ENCODE measurements around the gene SPTBN1. TPM values are rescaled to one million over a fixed set of nuclear protein-coding genes. Genes with fewer than 3 reads are reported as not detected.

The SPTBN1 gene
- total and polyA plus RNA-seq, 7 experiments from 2014 or later: 43.3 to 207 (median 171) TPM

- ChIA-PET POLR2A (interaction anchor here (0.6 to 1.4 kb wide), 5 partner anchors 22 to 252 kb away, joined by 3 to 7 read pairs (median 3); no protein-coding TSS in a partner anchor), CTCF (interaction anchor here (0.8 kb wide), 1 partner anchor 90 kb away, joined by 3 read pairs; no protein-coding TSS in a partner anchor)
- peaks cover 46 to 82% (median 68%) of the 10 kb centered on the region in 7 donors for H3K4me1 Mint-ChIP-seq
- peak overlapping the region in 6 of 9 donors; percentile 15 to 80 (median 60) for H3K27ac Mint-ChIP-seq
- ATAC-seq (no peak), DNase-seq (no peak)
- Histone ChIP-seq H3K27me3 (ENCODE audit: control insufficient read depth in 2 of 2, insufficient read depth in 2 of 2, low read length in 2 of 2) (no peaks in the 10 kb centered on the region), H3K36me3 (ENCODE audit: control insufficient read depth in 2 of 3, insufficient read depth in 3 of 3, low read length in 3 of 3) (peaks cover 0 to 38% (median 0%) of the 10 kb centered on the region in 3 experiments), H3K9me3 (ENCODE audit: control insufficient read depth in 2 of 3, low read length in 3 of 3) (no peaks in the 10 kb centered on the region), H3K4me1 (ENCODE audit: control insufficient read depth in 2 of 2, insufficient read depth in 2 of 2, low read length in 2 of 2) (peaks cover 0 to 17% of the 10 kb centered on the region in 2 donors), H3K4me3 (ENCODE audit: low read length) (no peak overlapping the region), H3K27ac (ENCODE audit: low read depth, low read length) (no peak overlapping the region)
- H3K4me3 Mint-ChIP-seq: peak overlapping the region in 2 of 10 donors; percentile 2 to 14
- peaks cover 4 to 45% (median 28%) of the 10 kb centered on the region in 5 donors for H3K36me3 Mint-ChIP-seq
- no peaks in the 10 kb centered on the region for H3K9me3 Mint-ChIP-seq
- no peaks in the 10 kb centered on the region for H3K27me3 Mint-ChIP-seq
- intact Hi-C loops (cut with micrococcal nuclease): no loop called here
Observed at GRCh38 chr2:54611830-54612545, 155.9 kb downstream of the SPTBN1 start.

DNA sequence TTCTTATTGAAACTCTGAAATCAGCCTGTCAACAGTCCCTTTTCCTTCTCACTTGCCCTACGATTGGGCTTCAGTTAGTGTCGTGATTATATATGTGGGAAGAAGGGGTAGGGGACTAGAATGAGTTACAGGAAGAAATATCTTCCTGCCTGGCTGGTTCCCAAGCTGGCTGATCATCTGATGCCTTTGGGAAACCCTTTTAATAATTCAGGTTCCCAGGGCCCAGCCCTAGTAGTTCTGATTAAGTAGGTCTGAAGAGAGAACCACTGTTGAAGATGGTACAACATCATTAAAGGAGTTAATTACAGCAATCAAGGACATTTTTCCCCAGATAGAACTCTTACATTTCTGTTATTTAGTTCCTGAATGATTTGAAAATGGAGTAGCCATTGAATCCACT lies 157.3 kb downstream of the SPTBN1 start:
- Histone ChIP-seq H3K27ac (ENCODE audit: low read depth, low read length) (no peak overlapping the region), H3K36me3 (ENCODE audit: control insufficient read depth in 2 of 3, insufficient read depth in 3 of 3, low read length in 3 of 3) (peaks cover 0 to 52% (median 0%) of the 10 kb centered on the region in 3 experiments), H3K9me3 (ENCODE audit: control insufficient read depth in 2 of 3, low read length in 3 of 3) (no peaks in the 10 kb centered on the region), H3K4me1 (ENCODE audit: control insufficient read depth in 2 of 2, insufficient read depth in 2 of 2, low read length in 2 of 2) (peaks cover 0 to 21% of the 10 kb centered on the region in 2 donors), H3K4me3 (ENCODE audit: low read length) (no peak overlapping the region), H3K27me3 (ENCODE audit: control insufficient read depth in 2 of 2, insufficient read depth in 2 of 2, low read length in 2 of 2) (no peaks in the 10 kb centered on the region)
- ChIA-PET POLR2A (interaction anchor here (0.6 to 1.0 kb wide), 2 partner anchors 38 to 51 kb away, joined by 3 to 5 read pairs; no protein-coding TSS in a partner anchor), CTCF (no interaction called here)
- Mint-ChIP-seq H3K36me3 (peaks cover 9 to 53% (median 31%) of the 10 kb centered on the region in 5 donors), H3K9me3 (no peaks in the 10 kb centered on the region), H3K4me3 (no peak overlapping the region), H3K4me1 (peaks cover 42 to 81% (median 71%) of the 10 kb centered on the region in 7 donors), H3K27ac (peak overlapping the region in 4 of 9 donors; percentile 39 to 69 (median 58)), H3K27me3 (no peaks in the 10 kb centered on the region)
- intact Hi-C loops (cut with micrococcal nuclease): no loop called here
- no peak for ATAC-seq
- no peak for DNase-seq

- Histone ChIP-seq H3K27ac (ENCODE audit: low read depth, low read length) (no peak overlapping the region), H3K4me1 (ENCODE audit: control insufficient read depth in 2 of 2, insufficient read depth in 2 of 2, low read length in 2 of 2) (peaks cover 0 to 26% of the 10 kb centered on the region in 2 donors), H3K4me3 (ENCODE audit: low read length) (no peak overlapping the region), H3K36me3 (ENCODE audit: control insufficient read depth in 2 of 3, insufficient read depth in 3 of 3, low read length in 3 of 3) (peaks cover 0 to 54% (median 0%) of the 10 kb centered on the region in 3 experiments), H3K9me3 (ENCODE audit: control insufficient read depth in 2 of 3, low read length in 3 of 3) (no peaks in the 10 kb centered on the region), H3K27me3 (ENCODE audit: control insufficient read depth in 2 of 2, insufficient read depth in 2 of 2, low read length in 2 of 2) (no peaks in the 10 kb centered on the region)
- Mint-ChIP-seq H3K27me3 (no peaks in the 10 kb centered on the region), H3K36me3 (peaks cover 9 to 52% (median 33%) of the 10 kb centered on the region in 5 donors), H3K4me3 (no peak overlapping the region), H3K27ac (peak overlapping the region in 7 of 9 donors; percentile 3 to 69 (median 39)), H3K4me1 (peaks cover 42 to 81% (median 71%) of the 10 kb centered on the region in 7 donors), H3K9me3 (no peaks in the 10 kb centered on the region)
- intact Hi-C loops (cut with micrococcal nuclease): loop anchor here in 1 of 2 donors (1.0 kb wide), 1 partner anchor 8 kb away; no protein-coding TSS in a partner anchor
- DNase-seq: no peak
- CTCF ChIA-PET: interaction anchor here (1.6 kb wide), 1 partner anchor 56 kb away, joined by 4 read pairs; no protein-coding TSS in a partner anchor
- no peak for ATAC-seq
- POLR2A ChIA-PET: interaction anchor here (0.6 to 1.0 kb wide), 2 partner anchors 38 to 50 kb away, joined by 3 to 5 read pairs; no protein-coding TSS in a partner anchor
Observed at GRCh38 chr2:54613794-54614257, 157.7 kb downstream of the SPTBN1 start.

DNA sequence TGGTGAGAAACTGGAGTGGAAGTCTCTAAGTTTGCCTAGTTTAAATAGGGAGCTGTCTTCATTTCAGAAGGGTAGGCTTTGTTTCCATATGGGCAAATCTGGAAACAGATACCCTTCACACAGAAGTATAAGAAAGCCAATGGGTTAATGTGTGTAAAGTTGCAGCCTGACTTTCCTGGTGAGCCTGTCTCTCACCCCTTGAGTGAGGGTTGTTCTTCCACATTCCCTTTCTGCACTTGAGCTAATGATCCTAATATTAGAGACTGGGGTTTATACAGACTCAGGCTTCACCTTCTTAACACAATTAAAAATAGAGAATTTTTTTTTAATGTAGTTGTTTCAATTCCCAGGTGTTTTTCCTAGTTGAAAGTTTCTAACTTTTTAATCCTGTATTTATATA lies 158.7 kb downstream of the SPTBN1 start:
- H3K27me3 Mint-ChIP-seq: no peaks in the 10 kb centered on the region
- intact Hi-C loops (cut with micrococcal nuclease): loop anchor here in 1 of 2 donors (1.0 to 5.0 kb wide), 2 partner anchors 9 to 37 kb away; no protein-coding TSS in a partner anchor
- no peak overlapping the region for H3K27ac ChIP-seq (ENCODE audit: low read depth, low read length)
- peak overlapping the region in 4 of 9 donors; percentile 51 to 72 (median 65) for H3K27ac Mint-ChIP-seq
- H3K4me3 Mint-ChIP-seq: no peak overlapping the region
- DNase-seq: no peak
- H3K4me1 Mint-ChIP-seq: peaks cover 37 to 81% (median 71%) of the 10 kb centered on the region in 7 donors
- H3K9me3 Mint-ChIP-seq: no peaks in the 10 kb centered on the region
- no peak overlapping the region for H3K4me3 ChIP-seq (ENCODE audit: low read length)
- POLR2A ChIA-PET: interaction anchor here (0.6 to 1.3 kb wide), 3 partner anchors 9 to 24 kb away, joined by 3 read pairs; no protein-coding TSS in a partner anchor
- peaks cover 9 to 55% (median 32%) of the 10 kb centered on the region in 5 donors for H3K36me3 Mint-ChIP-seq
- H3K4me1 ChIP-seq (ENCODE audit: control insufficient read depth in 2 of 2, insufficient read depth in 2 of 2, low read length in 2 of 2): peaks cover 0 to 21% of the 10 kb centered on the region in 2 donors
- peaks cover 0 to 61% (median 0%) of the 10 kb centered on the region in 3 experiments for H3K36me3 ChIP-seq (ENCODE audit: control insufficient read depth in 2 of 3, insufficient read depth in 3 of 3, low read length in 3 of 3)
- H3K9me3 ChIP-seq (ENCODE audit: control insufficient read depth in 2 of 3, low read length in 3 of 3): no peaks in the 10 kb centered on the region
- CTCF ChIA-PET: interaction anchor here (1.0 to 1.6 kb wide), 3 partner anchors 10 to 57 kb away, joined by 3 to 6 read pairs (median 4); no protein-coding TSS in a partner anchor
- no peak for ATAC-seq
- no peaks in the 10 kb centered on the region for H3K27me3 ChIP-seq (ENCODE audit: control insufficient read depth in 2 of 2, insufficient read depth in 2 of 2, low read length in 2 of 2)

GRCh38 chr2:54615832-54616534 lies 159.9 kb downstream of the SPTBN1 start:
- H3K9me3 ChIP-seq (ENCODE audit: control insufficient read depth in 2 of 3, low read length in 3 of 3): no peaks in the 10 kb centered on the region
- no peak for ATAC-seq
- peaks cover 0 to 73% (median 0%) of the 10 kb centered on the region in 3 experiments for H3K36me3 ChIP-seq (ENCODE audit: control insufficient read depth in 2 of 3, insufficient read depth in 3 of 3, low read length in 3 of 3)
- ChIA-PET CTCF (interaction anchor here (1.6 kb wide), 1 partner anchor 88 kb away, joined by 3 read pairs; no protein-coding TSS in a partner anchor), POLR2A (interaction anchor here (0.8 to 4.3 kb wide), 6 partner anchors 10 to 57 kb away, joined by 3 to 19 read pairs (median 5); no protein-coding TSS in a partner anchor)
- no peak for DNase-seq
- intact Hi-C loops (cut with micrococcal nuclease): loop anchor here in 1 of 2 donors (5.0 kb wide), 1 partner anchor 36 kb away; no protein-coding TSS in a partner anchor
- Mint-ChIP-seq H3K9me3 (no peaks in the 10 kb centered on the region), H3K4me1 (peaks cover 36 to 81% (median 69%) of the 10 kb centered on the region in 7 donors), H3K27ac (peak overlapping the region in 8 of 9 donors; percentile 17 to 82 (median 47)), H3K27me3 (no peaks in the 10 kb centered on the region), H3K4me3 (no peak overlapping the region), H3K36me3 (peaks cover 15 to 66% (median 44%) of the 10 kb centered on the region in 5 donors)
- H3K4me3 ChIP-seq (ENCODE audit: low read length): no peak overlapping the region
- H3K4me1 ChIP-seq (ENCODE audit: control insufficient read depth in 2 of 2, insufficient read depth in 2 of 2, low read length in 2 of 2): peaks cover 0 to 15% of the 10 kb centered on the region in 2 donors
- H3K27me3 ChIP-seq (ENCODE audit: control insufficient read depth in 2 of 2, insufficient read depth in 2 of 2, low read length in 2 of 2): no peaks in the 10 kb centered on the region
- H3K27ac ChIP-seq (ENCODE audit: low read depth, low read length): no peak overlapping the region

Measured in naive thymus-derived CD4-positive, alpha-beta T cell (primary cell).